Trophoblast cell (in vitro differentiated cells and primary cell): Measurements from ENCODE around the gene PAX5.

Experiments used
- DNase-seq, 2 donors: peaks; one replicate each; pipeline ENCODE4 v3.0.0-alpha.2; 2016
- H2AFZ ChIP-seq: 2 replicates; pipeline ENCODE4 v1.6.1; 2013; ENCODE audit warnings: low read length, moderate library complexity, mild to moderate bottlenecking; ENCODE audit not compliant: insufficient read depth, poor library complexity
- H2AK5ac ChIP-seq: 2 replicates; pipeline ENCODE4 v1.6.1; 2013; ENCODE audit warnings: mild to moderate bottlenecking, low read length
- H2BK120ac ChIP-seq: 2 replicates; pipeline ENCODE4 v1.6.1; 2013; ENCODE audit warnings: low read length, mild to moderate bottlenecking, moderate library complexity; ENCODE audit not compliant: insufficient read depth, poor library complexity
- H2BK12ac ChIP-seq: 2 replicates; pipeline ENCODE4 v1.6.1; 2013; ENCODE audit warnings: mild to moderate bottlenecking, low read length, moderate library complexity
- H2BK5ac ChIP-seq: 2 replicates; pipeline ENCODE4 v1.6.1; 2013; ENCODE audit warnings: low read length, low read depth, moderate library complexity, mild to moderate bottlenecking; ENCODE audit not compliant: poor library complexity
- H3K14ac ChIP-seq: 2 replicates; pipeline ENCODE4 v1.6.1; 2013; ENCODE audit warnings: mild to moderate bottlenecking, low read length
- H3K18ac ChIP-seq: 2 replicates; pipeline ENCODE4 v1.6.1; 2013; ENCODE audit warnings: mild to moderate bottlenecking, low read length
- H3K23ac ChIP-seq: 2 replicates; pipeline ENCODE4 v1.6.1; 2013; ENCODE audit warnings: low read length
- H3K27ac ChIP-seq: 2 replicates; pipeline ENCODE4 v1.5.1; 2013; ENCODE audit warnings: low read depth, mild to moderate bottlenecking, inconsistent platforms, low read length, moderate library complexity
- H3K27me3 ChIP-seq: 2 replicates; pipeline ENCODE4 v1.6.1; 2013; ENCODE audit warnings: inconsistent platforms, mild to moderate bottlenecking, low read length, moderate library complexity; ENCODE audit not compliant: insufficient read depth
- H3K36me3 ChIP-seq, 2 experiments: 1 replicate in 1 of 2; 2 replicates in 1 of 2; pipeline ENCODE4 v1.6.1; 2013; ENCODE audit warnings: low read length in 2 of 2, mild to moderate bottlenecking in 2 of 2, moderate library complexity in 1 of 2; ENCODE audit not compliant: insufficient read depth in 2 of 2, control insufficient read depth in 1 of 2
- H3K4ac ChIP-seq: 2 replicates; pipeline ENCODE4 v1.6.1; 2013; ENCODE audit warnings: low read depth, mild to moderate bottlenecking, low read length, moderate library complexity
- H3K4me1 ChIP-seq, 2 experiments: 1 replicate in 1 of 2; 2 replicates in 1 of 2; pipeline ENCODE4 v1.6.1; 2013; ENCODE audit warnings: low read length in 2 of 2, mild to moderate bottlenecking in 2 of 2, moderate library complexity in 1 of 2; ENCODE audit not compliant: insufficient read depth in 2 of 2, control insufficient read depth in 1 of 2
- H3K4me2 ChIP-seq: 2 replicates; pipeline ENCODE4 v1.6.1; 2013; ENCODE audit warnings: inconsistent platforms, mild to moderate bottlenecking, low read length, moderate library complexity
- H3K4me3 ChIP-seq: 2 replicates; pipeline ENCODE4 v1.5.1; 2013; ENCODE audit warnings: mild to moderate bottlenecking, low read depth, low read length, inconsistent platforms
- H3K79me1 ChIP-seq: one replicate; pipeline ENCODE4 v1.6.1; 2013; ENCODE audit warnings: low read length
- H3K79me2 ChIP-seq: 2 replicates; pipeline ENCODE4 v1.6.1; 2013; ENCODE audit warnings: low read length, mild to moderate bottlenecking; ENCODE audit not compliant: control insufficient read depth, insufficient read depth, poor library complexity
- H3K9ac ChIP-seq: 2 replicates; pipeline ENCODE4 v1.6.1; 2013; ENCODE audit warnings: mild to moderate bottlenecking, low read length
- H3K9me3 ChIP-seq: 2 replicates; pipeline ENCODE4 v1.6.1; 2013; ENCODE audit warnings: low read depth, mild to moderate bottlenecking, control low read depth, inconsistent platforms, low read length; ENCODE audit not compliant: insufficient read depth
- H4K12ac ChIP-seq: 2 replicates; pipeline ENCODE4 v1.6.1; 2013; ENCODE audit warnings: low read depth, mild to moderate bottlenecking, low read length, moderate library complexity
- H4K8ac ChIP-seq: 2 replicates; pipeline ENCODE4 v1.6.1; 2013; ENCODE audit warnings: low read depth, mild to moderate bottlenecking, low read length, moderate library complexity
- H4K91ac ChIP-seq: one replicate; pipeline ENCODE4 v1.6.1; 2013; ENCODE audit warnings: low read depth, mild to moderate bottlenecking, low read length, moderate library complexity
- WGBS: extraction: QIAGEN DNeasy Blood & Tissue Kit; methylation state at CpG from one replicate; pipeline ENCODE4 v1.1.7; 2013; ENCODE audit warnings: missing lambda C conversion rate; ENCODE audit not compliant: insufficient read length, insufficient coverage; ENCODE audit errors: extremely low coverage; 5-methylcytosine and 5-hydroxymethylcytosine counted together

Gene PAX5

GRCh38 chr9:36815566-36816348 lies 218.3 kb downstream of the PAX5 start:
- Histone ChIP-seq H4K12ac (no peak overlapping the region), H3K4me3 (no peak overlapping the region), H3K14ac (no peak overlapping the region), H4K91ac (no peak overlapping the region), H3K36me3 (no peaks in the 10 kb centered on the region), H3K23ac (no peak overlapping the region), H2BK120ac (no peak overlapping the region), H3K4me2 (no peak overlapping the region), H2AK5ac (no peak overlapping the region), H4K8ac (no peak overlapping the region), H3K27ac (no peak overlapping the region), H3K9me3 (no peaks in the 10 kb centered on the region), H3K27me3 (no peaks in the 10 kb centered on the region), H3K4me1 (peaks cover 7% of the 10 kb centered on the region in 2 experiments), H2AFZ (no peak overlapping the region), H3K79me2 (no peaks in the 10 kb centered on the region), H2BK5ac (no peak overlapping the region), H2BK12ac (no peak overlapping the region), H3K79me1 (no peaks in the 10 kb centered on the region), H3K9ac (no peak overlapping the region), H3K4ac (no peak overlapping the region), H3K18ac (no peak overlapping the region)
- no CpG with 5 or more reads among the region's 7 CpGs for WGBS
- DNase-seq = no peak

GRCh38 chr9:36815023-36815422 lies 219.0 kb downstream of the PAX5 start:
- H3K27me3 ChIP-seq = no peaks in the 10 kb centered on the region
- no peak overlapping the region for H3K4me2 ChIP-seq
- H3K4ac ChIP-seq = no peak overlapping the region
- H2BK5ac ChIP-seq = no peak overlapping the region
- WGBS = no CpG with 5 or more reads among the region's 3 CpGs
- no peak overlapping the region for H3K4me3 ChIP-seq
- H3K18ac ChIP-seq = no peak overlapping the region
- H3K79me1 ChIP-seq = no peaks in the 10 kb centered on the region
- no peaks in the 10 kb centered on the region for H3K79me2 ChIP-seq
- no peak overlapping the region for H2BK120ac ChIP-seq
- no peak overlapping the region for H4K12ac ChIP-seq
- H2AFZ ChIP-seq = no peak overlapping the region
- H3K23ac ChIP-seq = no peak overlapping the region
- H3K36me3 ChIP-seq = no peaks in the 10 kb centered on the region
- peaks cover 7% of the 10 kb centered on the region in 2 experiments for H3K4me1 ChIP-seq
- H3K14ac ChIP-seq = no peak overlapping the region
- H3K9ac ChIP-seq = no peak overlapping the region
- no peak overlapping the region for H4K8ac ChIP-seq
- no peak overlapping the region for H2AK5ac ChIP-seq
- H2BK12ac ChIP-seq = no peak overlapping the region
- no peak overlapping the region for H3K27ac ChIP-seq
- DNase-seq = no peak
- H4K91ac ChIP-seq = no peak overlapping the region
- H3K9me3 ChIP-seq = no peaks in the 10 kb centered on the region

- no peak overlapping the region for H2BK120ac ChIP-seq
Measured at GRCh38 chr9:36813154-36813553, 220.9 kb downstream of the PAX5 start.

GRCh38 chr9:36812556-36812955 lies 221.5 kb downstream of the PAX5 start:
- Histone ChIP-seq H3K4me2 (no peak overlapping the region), H2AFZ (no peak overlapping the region), H2BK120ac (no peak overlapping the region), H4K91ac (no peak overlapping the region), H3K36me3 (no peaks in the 10 kb centered on the region), H3K27ac (no peak overlapping the region), H4K8ac (no peak overlapping the region), H3K9me3 (no peaks in the 10 kb centered on the region), H3K27me3 (no peaks in the 10 kb centered on the region), H2BK5ac (no peak overlapping the region), H3K79me2 (no peaks in the 10 kb centered on the region), H4K12ac (no peak overlapping the region), H2BK12ac (no peak overlapping the region), H3K14ac (no peak overlapping the region), H3K9ac (no peak overlapping the region), H3K4ac (no peak overlapping the region), H3K23ac (no peak overlapping the region), H2AK5ac (no peak overlapping the region), H3K79me1 (no peaks in the 10 kb centered on the region), H3K4me3 (no peak overlapping the region), H3K4me1 (no peaks in the 10 kb centered on the region), H3K18ac (no peak overlapping the region)
- no peak for DNase-seq

More at GRCh38 chr9:36813154-36813553, 220.9 kb downstream of the PAX5 start:
- Histone ChIP-seq H3K23ac (no peak overlapping the region), H3K18ac (no peak overlapping the region), H4K12ac (no peak overlapping the region), H3K14ac (no peak overlapping the region), H4K8ac (no peak overlapping the region), H3K79me1 (no peaks in the 10 kb centered on the region), H3K9ac (no peak overlapping the region), H2AFZ (no peak overlapping the region), H2BK12ac (no peak overlapping the region), H4K91ac (no peak overlapping the region), H3K36me3 (no peaks in the 10 kb centered on the region), H3K4me1 (peaks cover 1 to 2% of the 10 kb centered on the region in 2 experiments), H3K4ac (no peak overlapping the region), H3K4me3 (no peak overlapping the region), H2AK5ac (no peak overlapping the region), H3K9me3 (no peaks in the 10 kb centered on the region), H2BK5ac (no peak overlapping the region), H3K79me2 (no peaks in the 10 kb centered on the region), H3K4me2 (no peak overlapping the region), H3K27ac (no peak overlapping the region), H3K27me3 (no peaks in the 10 kb centered on the region)
- DNase-seq = no peak
- WGBS = no CpG with 5 or more reads among the region's 10 CpGs
